ENCODE measurements around the gene SERPINA12.

The SERPINA12 gene

GRCh38 chr14:94445003-94445402, 64.3 kb downstream of the SERPINA12 start:
- no peak for DNase-seq (ENCODE audit: low read depth in 2 of 2)
- no peak overlapping the region for H3K4me3 ChIP-seq (replicated peaks in 1 of 2; ENCODE audit: low read depth in 2 of 2, low read length in 2 of 2)

GRCh38 chr14:94441531-94442205, 67.6 kb downstream of the SERPINA12 start:
- H3K4me3 ChIP-seq (replicated peaks in 1 of 2; ENCODE audit: low read depth in 2 of 2, low read length in 2 of 2), result no peak overlapping the region
- no peak for TF ChIP-seq CTCF (IDR thresholded peaks at IDR 0.05; ENCODE audit: low read depth, low read length)
- DNase-seq (ENCODE audit: low read depth in 2 of 2), result no peak

More at GRCh38 chr14:94445003-94445402, 64.3 kb downstream of the SERPINA12 start:
- TF ChIP-seq CTCF (IDR thresholded peaks at IDR 0.05; ENCODE audit: low read depth, low read length), result no peak

- H3K4me3 ChIP-seq (replicated peaks in 1 of 2; ENCODE audit: low read depth in 2 of 2, low read length in 2 of 2), result no peak overlapping the region
- no peak for DNase-seq (ENCODE audit: low read depth in 2 of 2)
- TF ChIP-seq CTCF (IDR thresholded peaks at IDR 0.05; ENCODE audit: low read depth, low read length), result no peak
Measured at GRCh38 chr14:94441130-94441529, 68.1 kb downstream of the SERPINA12 start.

GRCh38 chr14:94439453-94440057, 69.7 kb downstream of the SERPINA12 start:
- no peak overlapping the region for H3K4me3 ChIP-seq (replicated peaks in 1 of 2; ENCODE audit: low read depth in 2 of 2, low read length in 2 of 2)
- TF ChIP-seq CTCF (IDR thresholded peaks at IDR 0.05; ENCODE audit: low read depth, low read length), result no peak
- no peak for DNase-seq (ENCODE audit: low read depth in 2 of 2)
